Ovary (tissue), 3 donors: ENCODE measurements around the gene PTPRA.

ENCODE experiments used
- POLR2A ChIP-seq: fragments of 450-650 bp; IDR thresholded peaks from one replicate; pipeline ENCODE4 v1.6.1; 2017; ENCODE audit warnings: antibody characterized with exemption, mild to moderate bottlenecking, moderate library complexity
- TF ChIP-seq, protein P1 (sequence below), 3 donors: fragments of 450-650 bp in 2 of 3; fragments of 200-600 bp in 1 of 3; IDR thresholded peaks; one replicate each; pipeline versions ENCODE4 v1.5.1 to v1.8.0; 2016 to 2022; ENCODE audit warnings: antibody characterized with exemption in 3 of 3, mild to moderate bottlenecking in 1 of 3
- donor health status: DM: no; HTN: no; CAD: no.

DNA sequence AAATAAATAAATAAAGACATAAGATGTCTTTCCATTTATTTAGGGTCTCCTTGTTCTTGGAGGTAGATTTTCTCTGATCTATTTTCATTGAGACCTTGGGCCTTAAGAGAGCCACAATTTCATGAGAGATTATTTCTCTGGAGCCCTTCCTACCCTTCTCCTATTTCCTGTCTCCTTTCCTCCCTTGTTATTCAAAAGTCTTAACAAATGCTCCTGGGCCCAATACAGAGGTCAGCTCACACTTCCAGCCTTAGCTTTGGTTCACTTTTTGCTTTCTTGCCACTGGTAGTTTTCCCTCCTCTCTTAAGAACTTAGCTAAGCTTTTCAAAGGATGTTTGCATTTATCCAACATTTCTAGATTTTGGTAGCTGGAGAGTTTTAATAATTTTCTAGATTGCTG lies 44.0 kb downstream of the PTPRA start:
- TF ChIP-seq, protein P1, sequence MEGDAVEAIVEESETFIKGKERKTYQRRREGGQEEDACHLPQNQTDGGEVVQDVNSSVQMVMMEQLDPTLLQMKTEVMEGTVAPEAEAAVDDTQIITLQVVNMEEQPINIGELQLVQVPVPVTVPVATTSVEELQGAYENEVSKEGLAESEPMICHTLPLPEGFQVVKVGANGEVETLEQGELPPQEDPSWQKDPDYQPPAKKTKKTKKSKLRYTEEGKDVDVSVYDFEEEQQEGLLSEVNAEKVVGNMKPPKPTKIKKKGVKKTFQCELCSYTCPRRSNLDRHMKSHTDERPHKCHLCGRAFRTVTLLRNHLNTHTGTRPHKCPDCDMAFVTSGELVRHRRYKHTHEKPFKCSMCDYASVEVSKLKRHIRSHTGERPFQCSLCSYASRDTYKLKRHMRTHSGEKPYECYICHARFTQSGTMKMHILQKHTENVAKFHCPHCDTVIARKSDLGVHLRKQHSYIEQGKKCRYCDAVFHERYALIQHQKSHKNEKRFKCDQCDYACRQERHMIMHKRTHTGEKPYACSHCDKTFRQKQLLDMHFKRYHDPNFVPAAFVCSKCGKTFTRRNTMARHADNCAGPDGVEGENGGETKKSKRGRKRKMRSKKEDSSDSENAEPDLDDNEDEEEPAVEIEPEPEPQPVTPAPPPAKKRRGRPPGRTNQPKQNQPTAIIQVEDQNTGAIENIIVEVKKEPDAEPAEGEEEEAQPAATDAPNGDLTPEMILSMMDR (IDR thresholded peaks at IDR 0.05): no peak
- TF ChIP-seq POLR2A: no peak
